HepG2 (cell line): ENCODE measurements around the gene TAF3. TPM values are rescaled to one million over a fixed set of nuclear protein-coding genes. Genes with fewer than 3 reads are reported as not detected.

Experiments
- ATAC-seq: fragments of 200-7000 bp; cut with Tn5 transposase; 3 replicates; pipeline ENCODE4 v1.9.1; 2020; ENCODE audit warnings: mild to moderate bottlenecking, moderate library complexity
- BruUV-seq: library from RNA; stranded (reverse); fragments of 400-500 nt; replicated peaks from 2 replicates; lab custom pipeline; 2021; lab: Mats Ljungman, UMichigan
- CTCF ChIA-PET: fragments of 300-600 bp; formaldehyde crosslinking; extraction: SDS; loops from one replicate; lab custom pipeline; 2021; ENCODE audit warnings: low total read pairs, inconsistent platforms, low intra/inter-chr PET ratio; lab: Yijun Ruan, JAX
- POLR2A ChIA-PET: fragments of 350-600 bp; sonication (Branson Sonifier 250); formaldehyde crosslinking; loops from one replicate; lab custom pipeline; 2020; ENCODE audit warnings: antibody characterized with exemption, inconsistent platforms; lab: Yijun Ruan, JAX
- DNase-seq: peaks from one replicate; pipeline ENCODE4 v3.0.0-alpha.2; 2015; ENCODE audit warnings: low spot score
- FAIRE-seq: peaks from 3 replicates; lab custom pipeline; 2011; peaks lifted over from hg19 to GRCh38; lab: Jason Lieb, UNC
- H2AFZ ChIP-seq: one replicate; pipeline ENCODE4 v1.6.1; 2011; ENCODE audit warnings: low read length, inconsistent platforms
- H3K27ac ChIP-seq: fragments of 300-600 bp; 3 replicates; pipeline ENCODE4 v1.8.0; 2011; ENCODE audit warnings: mixed run types, mild to moderate bottlenecking, mixed read lengths, low read length, inconsistent platforms; ENCODE audit not compliant: insufficient read depth; ENCODE audit errors: extremely low read length
- H3K27me3 ChIP-seq, 2 experiments: fragments of 200-600 bp in 1 of 2; 2 replicates in 1 of 2; 3 replicates in 1 of 2; pipeline versions ENCODE4 v1.6.0 to v1.8.0; 2011; ENCODE audit warnings: low read length in 2 of 2, mild to moderate bottlenecking in 2 of 2, moderate library complexity in 2 of 2, inconsistent platforms in 1 of 2; ENCODE audit not compliant: insufficient read depth in 2 of 2, control insufficient read depth in 1 of 2
- H3K36me3 ChIP-seq, 2 experiments: fragments of 200-600 bp in 1 of 2; replicated peaks in 1 of 2; 2 replicates in 1 of 2; 3 replicates in 1 of 2; pipeline versions ENCODE4 v1.5.1 to v1.8.0; 2011; ENCODE audit warnings: low read length in 2 of 2, inconsistent platforms in 1 of 2; ENCODE audit not compliant: insufficient read depth in 2 of 2, control insufficient read depth in 1 of 2
- H3K4me1 ChIP-seq: 2 replicates; pipeline ENCODE4 v1.5.1; 2012; ENCODE audit warnings: low read length, inconsistent platforms; ENCODE audit not compliant: insufficient read depth
- H3K4me2 ChIP-seq: 2 replicates; pipeline ENCODE4 v1.6.0; 2011; ENCODE audit warnings: low read depth, low read length, inconsistent platforms
- H3K4me3 ChIP-seq, 3 experiments: fragments of 200-600 bp in 1 of 3; sonication (generic), shearing (Covaris generic) in 1 of 3; replicated peaks in 1 of 3; 2 replicates each; pipeline ENCODE4 v1.5.1; 2011 to 2016; ENCODE audit warnings: low read length in 3 of 3, inconsistent platforms in 2 of 3, low read depth in 2 of 3, mild to moderate bottlenecking in 2 of 3, control low read depth in 1 of 3, mixed read lengths in 1 of 3; ENCODE audit not compliant: insufficient read depth in 1 of 3
- H3K79me2 ChIP-seq: one replicate; pipeline ENCODE4 v1.6.1; 2011; ENCODE audit warnings: low read length, inconsistent platforms; ENCODE audit not compliant: insufficient read depth
- H3K9ac ChIP-seq: 2 replicates; pipeline ENCODE4 v1.6.0; 2011; ENCODE audit warnings: mild to moderate bottlenecking, low read depth, low read length, inconsistent platforms; ENCODE audit not compliant: insufficient read depth
- H3K9me3 ChIP-seq: 2 replicates; pipeline ENCODE4 v1.5.1; 2012; ENCODE audit warnings: mild to moderate bottlenecking, low read length
- H4K20me1 ChIP-seq: 2 replicates; pipeline ENCODE4 v1.6.0; 2011; ENCODE audit warnings: inconsistent platforms, mild to moderate bottlenecking, low read length, moderate library complexity; ENCODE audit not compliant: insufficient read depth
- GATAD1 ChIP-seq: IDR thresholded peaks from 2 replicates; pipeline ENCODE4 v1.6.1; 2016; ENCODE audit warnings: missing genetic modification reagents, missing compliant biosample characterization
- JUND ChIP-seq: sonication (generic); formaldehyde crosslinking; IDR thresholded peaks from 2 replicates; pipeline ENCODE4 v1.8.0; 2022; ENCODE audit warnings: mild to moderate bottlenecking, missing genetic modification reagents
- NCOA2 ChIP-seq: sonication (generic); formaldehyde crosslinking; IDR thresholded peaks from 2 replicates; pipeline ENCODE4 v1.8.0; 2022; ENCODE audit warnings: inconsistent platforms
- NFYC ChIP-seq: IDR thresholded peaks from 2 replicates; pipeline ENCODE4 v1.6.1; 2016; ENCODE audit warnings: missing genetic modification reagents, missing compliant biosample characterization
- WGBS: methylation state at CpG from one replicate; pipeline ENCODE4 v1.1.6; 2017; ENCODE audit warnings: low lambda C conversion rate; 5-methylcytosine and 5-hydroxymethylcytosine counted together
- in situ Hi-C: cut with HindIII; loops from 2 replicates; pipeline ENCODE4 v1.10.0; 2017; ENCODE audit warnings: low pct_unique_long_range_greater_than_20kb; ENCODE audit not compliant: extremely low pct_ligation_motif_present
- intact Hi-C: fragments of 100-400 bp; cut with micrococcal nuclease; formaldehyde crosslinking; loops from one replicate; pipeline ENCODE4 v1.10.0; 2022; ENCODE audit not compliant: unreplicated experiment
- polyA plus RNA-seq, 8 experiments: library from polyadenylated mRNA; depleted of rRNA in 3 of 8; stranded (reverse) in 7 of 8; unstranded in 1 of 8; fragments of >200 nt; fragmentation: Illumina TruSeq in 4 of 8; extraction: Trizol in 4 of 8; gene quantifications; 2 replicates each; pipeline versions ENCODE4 v1.2.1 to v1.2.3, GENCODE V29; 2011 to 2016; ENCODE audit warnings: low read depth in 4 of 8, missing spikeins in 1 of 8, mixed read lengths in 1 of 8; ENCODE audit not compliant: insufficient read depth in 1 of 8
- total RNA-seq, 5 experiments: library from RNA; depleted of rRNA; stranded (reverse); fragments of >200 nt; fragmentation: Illumina TruSeq; extraction: Trizol; gene quantifications; 2 replicates each; pipeline ENCODE4 v1.2.3, GENCODE V29; 2016; ENCODE audit warnings: low read depth in 1 of 5
- TF ChIP-seq, protein P1 (sequence below): sonication (generic); formaldehyde crosslinking; IDR thresholded peaks from 2 replicates; pipeline ENCODE4 v1.4.0; 2020; ENCODE audit warnings: mild to moderate bottlenecking, low read depth, missing genetic modification reagents
- TF ChIP-seq, protein P2 (sequence below): sonication (generic); formaldehyde crosslinking; IDR thresholded peaks from 2 replicates; pipeline ENCODE4 v1.8.1; 2023; ENCODE audit warnings: mild to moderate bottlenecking, inconsistent platforms, moderate library complexity, missing genetic modification reagents, borderline replicate concordance
- TF ChIP-seq, protein P3 (sequence below): IDR thresholded peaks from 2 replicates; pipeline ENCODE4 v1.6.1; 2016; ENCODE audit warnings: mild to moderate bottlenecking
- TF ChIP-seq, protein P4 (sequence below): sonication (generic); formaldehyde crosslinking; conservative IDR thresholded peaks from 2 replicates; pipeline ENCODE4 v1.4.0; 2020; ENCODE audit warnings: missing genetic modification reagents
- TF ChIP-seq, protein P5 (sequence below): IDR thresholded peaks from 2 replicates; pipeline ENCODE4 v1.6.1; 2012; ENCODE audit warnings: inconsistent platforms

Gene TAF3
- total and polyA plus RNA-seq, 2 of the 13 experiments (the other 11 are each of a cell fraction or from before 2014, with no cell fraction given): 1.7 to 2.9 TPM

DNA sequence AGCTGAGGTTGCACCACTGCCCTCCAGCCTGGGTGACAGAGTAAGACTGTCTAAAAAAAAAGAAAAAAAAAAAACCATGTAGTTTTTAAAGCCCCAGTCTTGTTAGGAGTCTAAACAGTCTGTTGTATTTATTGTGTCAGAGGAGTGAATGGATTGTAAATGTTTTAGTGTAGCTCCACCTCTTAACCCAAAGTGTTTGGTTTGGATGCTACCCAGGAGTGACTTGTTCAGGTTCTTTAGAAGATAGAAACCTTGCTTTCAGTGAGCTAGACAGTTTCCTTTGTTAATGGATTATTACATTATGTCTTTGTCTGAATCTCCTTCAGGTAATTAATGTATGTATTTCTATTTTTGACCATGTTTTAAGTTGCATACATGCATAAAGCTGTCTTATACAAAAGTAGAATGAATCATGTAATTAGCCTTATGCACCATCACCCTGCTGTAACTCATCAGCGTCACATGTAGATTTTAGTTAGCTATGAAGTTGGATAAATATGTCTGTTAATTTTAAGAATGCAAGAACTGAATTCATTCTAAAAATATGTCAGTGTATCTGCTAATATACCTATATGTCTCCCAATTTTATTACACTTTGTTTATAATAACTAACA lies 97.7 kb downstream of the TAF3 start:
- Histone ChIP-seq H3K27ac (no peak overlapping the region), H3K27me3 (no peaks in the 10 kb centered on the region), H3K79me2 (peaks cover 2% of the 10 kb centered on the region), H2AFZ (no peak overlapping the region), H3K4me2 (no peak overlapping the region), H3K9me3 (no peaks in the 10 kb centered on the region), H3K4me3 (no peak overlapping the region), H4K20me1 (no peaks in the 10 kb centered on the region), H3K36me3 (no peaks in the 10 kb centered on the region), H3K9ac (no peak overlapping the region), H3K4me1 (no peaks in the 10 kb centered on the region)
- no peak for DNase-seq
- in situ Hi-C loops (no loop called here), intact Hi-C loops (no loop called here)
- CTCF ChIA-PET: no interaction called here
- ATAC-seq: no peak
- no peak for FAIRE-seq
- POLR2A ChIA-PET: no interaction called here
- TF ChIP-seq, protein P1, sequence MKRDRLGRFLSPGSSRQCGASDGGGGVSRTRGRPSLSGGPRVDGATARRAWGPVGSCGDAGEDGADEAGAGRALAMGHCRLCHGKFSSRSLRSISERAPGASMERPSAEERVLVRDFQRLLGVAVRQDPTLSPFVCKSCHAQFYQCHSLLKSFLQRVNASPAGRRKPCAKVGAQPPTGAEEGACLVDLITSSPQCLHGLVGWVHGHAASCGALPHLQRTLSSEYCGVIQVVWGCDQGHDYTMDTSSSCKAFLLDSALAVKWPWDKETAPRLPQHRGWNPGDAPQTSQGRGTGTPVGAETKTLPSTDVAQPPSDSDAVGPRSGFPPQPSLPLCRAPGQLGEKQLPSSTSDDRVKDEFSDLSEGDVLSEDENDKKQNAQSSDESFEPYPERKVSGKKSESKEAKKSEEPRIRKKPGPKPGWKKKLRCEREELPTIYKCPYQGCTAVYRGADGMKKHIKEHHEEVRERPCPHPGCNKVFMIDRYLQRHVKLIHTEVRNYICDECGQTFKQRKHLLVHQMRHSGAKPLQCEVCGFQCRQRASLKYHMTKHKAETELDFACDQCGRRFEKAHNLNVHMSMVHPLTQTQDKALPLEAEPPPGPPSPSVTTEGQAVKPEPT: no peak
- no peak for TF ChIP-seq NCOA2 (CRISPR knock-in tag)
- TF ChIP-seq JUND (CRISPR knock-in tag): no peak
- TF ChIP-seq, protein P2, sequence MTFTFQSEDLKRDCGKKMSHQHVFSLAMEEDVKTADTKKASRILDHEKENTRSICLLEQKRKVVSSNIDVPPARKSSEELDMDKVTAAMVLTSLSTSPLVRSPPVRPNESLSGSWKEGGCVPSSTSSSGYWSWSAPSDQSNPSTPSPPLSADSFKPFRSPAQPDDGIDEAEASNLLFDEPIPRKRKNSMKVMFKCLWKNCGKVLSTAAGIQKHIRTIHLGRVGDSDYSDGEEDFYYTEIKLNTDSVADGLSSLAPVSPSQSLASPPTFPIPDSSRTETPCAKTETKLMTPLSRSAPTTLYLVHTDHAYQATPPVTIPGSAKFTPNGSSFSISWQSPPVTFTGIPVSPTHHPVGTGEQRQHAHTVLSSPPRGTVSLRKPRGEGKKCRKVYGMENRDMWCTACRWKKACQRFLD: no peak
- TF ChIP-seq, protein P3, sequence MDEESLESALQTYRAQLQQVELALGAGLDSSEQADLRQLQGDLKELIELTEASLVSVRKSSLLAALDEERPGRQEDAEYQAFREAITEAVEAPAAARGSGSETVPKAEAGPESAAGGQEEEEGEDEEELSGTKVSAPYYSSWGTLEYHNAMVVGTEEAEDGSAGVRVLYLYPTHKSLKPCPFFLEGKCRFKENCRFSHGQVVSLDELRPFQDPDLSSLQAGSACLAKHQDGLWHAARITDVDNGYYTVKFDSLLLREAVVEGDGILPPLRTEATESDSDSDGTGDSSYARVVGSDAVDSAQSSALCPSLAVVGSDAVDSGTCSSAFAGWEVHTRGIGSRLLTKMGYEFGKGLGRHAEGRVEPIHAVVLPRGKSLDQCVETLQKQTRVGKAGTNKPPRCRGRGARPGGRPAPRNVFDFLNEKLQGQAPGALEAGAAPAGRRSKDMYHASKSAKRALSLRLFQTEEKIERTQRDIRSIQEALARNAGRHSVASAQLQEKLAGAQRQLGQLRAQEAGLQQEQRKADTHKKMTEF (CRISPR knock-in tag): no peak
- TF ChIP-seq GATAD1: no peak
- TF ChIP-seq, protein P4, sequence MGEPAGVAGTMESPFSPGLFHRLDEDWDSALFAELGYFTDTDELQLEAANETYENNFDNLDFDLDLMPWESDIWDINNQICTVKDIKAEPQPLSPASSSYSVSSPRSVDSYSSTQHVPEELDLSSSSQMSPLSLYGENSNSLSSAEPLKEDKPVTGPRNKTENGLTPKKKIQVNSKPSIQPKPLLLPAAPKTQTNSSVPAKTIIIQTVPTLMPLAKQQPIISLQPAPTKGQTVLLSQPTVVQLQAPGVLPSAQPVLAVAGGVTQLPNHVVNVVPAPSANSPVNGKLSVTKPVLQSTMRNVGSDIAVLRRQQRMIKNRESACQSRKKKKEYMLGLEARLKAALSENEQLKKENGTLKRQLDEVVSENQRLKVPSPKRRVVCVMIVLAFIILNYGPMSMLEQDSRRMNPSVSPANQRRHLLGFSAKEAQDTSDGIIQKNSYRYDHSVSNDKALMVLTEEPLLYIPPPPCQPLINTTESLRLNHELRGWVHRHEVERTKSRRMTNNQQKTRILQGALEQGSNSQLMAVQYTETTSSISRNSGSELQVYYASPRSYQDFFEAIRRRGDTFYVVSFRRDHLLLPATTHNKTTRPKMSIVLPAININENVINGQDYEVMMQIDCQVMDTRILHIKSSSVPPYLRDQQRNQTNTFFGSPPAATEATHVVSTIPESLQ: no peak
- TF ChIP-seq NFYC (CRISPR knock-in tag): no peak
- TF ChIP-seq, protein P5, sequence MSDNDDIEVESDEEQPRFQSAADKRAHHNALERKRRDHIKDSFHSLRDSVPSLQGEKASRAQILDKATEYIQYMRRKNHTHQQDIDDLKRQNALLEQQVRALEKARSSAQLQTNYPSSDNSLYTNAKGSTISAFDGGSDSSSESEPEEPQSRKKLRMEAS: no peak
- 100% methylated on average over 1 of the region's 1 CpG for WGBS
- BruUV-seq: no TSS peak
